SH-SY5Y (cell line): Measurements from ENCODE around the gene FGF21.

ENCODE experiments used
- GATA2 ChIP-seq: IDR thresholded peaks from 2 replicates; pipeline ENCODE4 v1.6.1; 2011; ENCODE audit warnings: mild to moderate bottlenecking, low read depth, low read length
- GATA3 ChIP-seq: IDR thresholded peaks from 2 replicates; pipeline ENCODE4 v1.6.1; 2011; ENCODE audit warnings: low read depth, mild to moderate bottlenecking, low read length, moderate library complexity

DNA sequence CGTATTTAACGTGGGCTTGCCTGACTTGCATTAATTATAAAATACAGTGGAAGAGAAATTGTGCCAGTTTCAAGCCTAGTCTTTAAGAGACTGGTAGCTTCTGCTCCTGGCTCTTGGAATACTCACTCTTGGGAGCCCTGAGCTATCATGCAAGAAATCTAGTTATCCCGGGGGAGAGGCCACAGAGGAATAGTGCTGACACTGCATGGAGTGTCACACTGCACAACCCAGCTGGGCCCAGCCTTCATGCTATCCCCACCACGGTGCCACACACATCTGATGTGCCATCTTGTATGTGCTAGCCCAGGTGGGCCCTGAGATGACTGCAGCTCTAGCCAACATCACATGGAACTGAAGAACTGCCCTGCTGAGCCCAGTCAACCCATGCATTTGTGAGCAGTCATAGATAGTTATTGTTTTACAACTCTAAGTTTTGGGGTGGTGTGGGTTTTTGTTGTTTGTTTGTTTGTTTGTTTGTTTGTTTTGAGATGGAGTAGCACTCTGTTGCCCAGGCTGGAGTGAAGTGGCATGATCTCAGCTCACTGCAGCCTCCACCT lies 44.1 kb upstream of the FGF21 start:
- no peak for TF ChIP-seq GATA3
- TF ChIP-seq GATA2 = no peak
